Measurements from ENCODE around the gene HLA-DMB.

DNA sequence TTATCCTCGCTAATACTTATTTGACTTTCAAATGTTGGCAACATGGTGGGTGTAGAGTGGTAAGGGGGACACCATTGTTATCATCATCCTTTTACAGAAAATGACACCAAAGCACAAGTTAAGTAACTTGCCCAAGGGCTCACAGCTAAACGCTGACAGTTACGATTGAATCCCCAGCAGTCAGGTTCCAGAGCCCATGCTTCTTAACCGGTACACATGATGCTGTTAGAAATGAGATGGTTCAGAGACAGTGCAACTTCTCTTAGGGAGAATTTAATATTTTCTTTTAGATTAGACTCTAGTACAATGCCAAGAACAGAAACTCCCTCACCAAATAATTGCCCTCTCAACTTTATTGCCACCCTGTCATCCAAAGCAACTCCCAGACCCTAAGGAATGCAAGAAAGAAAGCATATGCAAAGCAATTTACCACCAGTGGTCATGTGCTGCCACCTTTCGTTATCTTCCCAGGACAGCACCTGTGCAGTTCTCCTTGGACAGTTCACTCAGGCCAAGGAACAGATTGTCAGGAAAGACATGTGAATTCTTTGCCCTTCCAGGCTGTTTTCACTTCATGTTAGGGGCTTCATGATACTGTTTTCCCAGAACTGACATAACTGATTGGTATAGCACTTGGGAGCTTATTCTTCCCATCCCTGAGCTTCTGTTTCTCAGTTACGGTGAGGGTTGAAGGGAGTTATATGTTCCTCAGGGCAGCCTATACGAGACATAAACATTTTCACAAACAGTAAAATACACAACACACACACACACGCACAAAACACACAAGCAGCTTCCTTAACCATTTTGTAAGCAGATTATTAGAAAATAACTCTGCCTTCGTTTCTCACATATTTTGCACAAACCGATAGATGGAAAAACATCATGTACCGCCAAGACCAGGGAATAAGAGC lies 7.0 kb upstream of the HLA-DMB start:
- TF ChIP-seq CTCF (IDR thresholded peaks at IDR 0.05; ENCODE audit: poor library complexity, severe bottlenecking), result peak; percentile 72
- peak; percentile 80 for TF ChIP-seq RAD21 (conservative IDR thresholded peaks at IDR 0.05)
- no peak for TF ChIP-seq EZH2 (IDR thresholded peaks at IDR 0.05; ENCODE audit: borderline replicate concordance, insufficient read depth, low read length, poor library complexity, severe bottlenecking)
- TF ChIP-seq POLR2AphosphoS5 (IDR thresholded peaks at IDR 0.05), result no peak
- no peak for TF ChIP-seq EP300 (conservative IDR thresholded peaks at IDR 0.05; ENCODE audit: poor library complexity, severe bottlenecking)
- no peak for TF ChIP-seq REST (IDR thresholded peaks at IDR 0.05; ENCODE audit: borderline replicate concordance)
- no peak for TF ChIP-seq MXI1 (conservative IDR thresholded peaks at IDR 0.05; ENCODE audit: poor library complexity, severe bottlenecking)
- peak; percentile 75 for TF ChIP-seq SMC3 (conservative IDR thresholded peaks at IDR 0.05; ENCODE audit: poor library complexity)
- no peak for TF ChIP-seq TAF1 (IDR thresholded peaks at IDR 0.05; ENCODE audit: low read depth)
